ENCODE data around the gene MVB12B. TPM values are rescaled to one million over a fixed set of nuclear protein-coding genes. Genes with fewer than 3 reads are reported as not detected.
A peak's percentile ranks its signal among the peaks of the same experiment; 100 is the strongest.

Gene MVB12B
- total RNA-seq, 6 experiments from 2014 or later: 7.2 to 16.2 (median 9.1) TPM

GRCh38 chr9:126429190-126429589, 102.6 kb downstream of the MVB12B start:
- Histone ChIP-seq H3K36me3 (peaks cover 0 to 7% (median 0%) of the 10 kb centered on the region in 4 donors), H3K4me3 (no peak overlapping the region), H3K4me1 (no peaks in the 10 kb centered on the region), H3K27me3 (no peaks in the 10 kb centered on the region), H3K9me3 (no peaks in the 10 kb centered on the region), H3K27ac (no peak overlapping the region)
- TF ChIP-seq POLR2A (IDR thresholded peaks at IDR 0.05) (no peak), CTCF (IDR thresholded peaks at IDR 0.05) (no peak)
- ATAC-seq (no peak), DNase-seq (peak in 1 of 3 donors; percentile 26)
- intact Hi-C loops (cut with DNase I): no loop called here
- 89% methylated on average over 7 of the region's 8 CpGs for WGBS (ENCODE audit: insufficient coverage, low coverage, low lambda C conversion rate, missing lambda C conversion rate)

DNA sequence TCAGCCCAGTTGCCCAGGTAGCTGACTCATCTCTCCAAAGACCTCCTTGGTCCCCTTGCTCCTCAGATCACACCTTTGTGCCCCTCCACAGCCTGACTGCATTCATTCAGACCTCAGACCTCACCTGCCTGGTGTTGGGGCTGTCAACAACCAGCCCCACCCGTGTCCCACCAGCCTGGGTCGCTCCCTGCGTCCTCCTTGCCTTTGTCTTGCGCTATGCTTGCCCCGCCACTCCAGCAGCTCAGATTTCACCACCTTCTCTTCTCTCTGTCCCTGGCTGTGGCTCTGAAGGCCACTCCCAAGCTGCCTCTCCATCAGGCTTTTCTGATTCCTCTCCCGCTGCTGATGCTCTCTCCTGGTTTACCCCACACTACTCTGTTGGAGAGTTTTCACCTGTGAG, 103.5 kb downstream of the MVB12B start:
- 98% methylated on average over 6 of the region's 6 CpGs for WGBS (ENCODE audit: insufficient coverage, low coverage, low lambda C conversion rate, missing lambda C conversion rate)
- Histone ChIP-seq H3K9me3 (no peaks in the 10 kb centered on the region), H3K36me3 (peaks cover 0 to 3% (median 0%) of the 10 kb centered on the region in 4 donors), H3K4me1 (no peaks in the 10 kb centered on the region), H3K27me3 (no peaks in the 10 kb centered on the region), H3K27ac (no peak overlapping the region), H3K4me3 (no peak overlapping the region)
- TF ChIP-seq POLR2A (IDR thresholded peaks at IDR 0.05) (no peak), CTCF (IDR thresholded peaks at IDR 0.05) (no peak)
- DNase-seq (no peak), ATAC-seq (no peak)
- intact Hi-C loops (cut with DNase I): no loop called here

- Histone ChIP-seq H3K4me3 (no peak overlapping the region), H3K4me1 (no peaks in the 10 kb centered on the region), H3K36me3 (peaks cover 0 to 3% (median 1%) of the 10 kb centered on the region in 4 donors), H3K27ac (no peak overlapping the region), H3K27me3 (no peaks in the 10 kb centered on the region), H3K9me3 (no peaks in the 10 kb centered on the region)
- ATAC-seq (no peak), DNase-seq (no peak)
- TF ChIP-seq CTCF (IDR thresholded peaks at IDR 0.05) (no peak), POLR2A (IDR thresholded peaks at IDR 0.05) (no peak)
- WGBS (ENCODE audit: insufficient coverage, low coverage, low lambda C conversion rate, missing lambda C conversion rate): 83% methylated on average over 9 of the region's 11 CpGs
- intact Hi-C loops (cut with DNase I): no loop called here
Observed at GRCh38 chr9:126431077-126431742, 104.6 kb downstream of the MVB12B start.

DNA sequence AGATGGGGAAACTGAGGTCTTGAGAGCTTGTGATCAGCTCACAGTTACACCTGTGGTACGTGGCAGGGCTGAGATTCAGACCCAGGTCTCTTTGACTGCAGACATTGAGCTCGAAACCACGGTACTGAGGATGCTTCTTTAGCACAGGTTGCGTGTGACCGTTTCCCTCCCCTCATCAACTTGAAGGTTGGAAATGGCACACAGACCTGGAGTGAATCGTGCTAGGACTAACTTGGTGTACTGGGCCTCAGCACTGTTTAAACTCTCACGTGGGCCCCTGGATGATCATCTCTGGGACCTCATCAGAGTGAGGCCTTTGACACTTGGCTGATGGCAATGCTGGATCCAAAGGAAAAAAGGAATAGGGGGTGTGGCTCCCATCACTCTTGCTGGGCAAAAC, 106.0 kb downstream of the MVB12B start:
- intact Hi-C loops (cut with DNase I): no loop called here
- no peaks in the 10 kb centered on the region for H3K9me3 ChIP-seq
- 43% methylated on average over 1 of the region's 7 CpGs for WGBS (ENCODE audit: insufficient coverage, low coverage, low lambda C conversion rate, missing lambda C conversion rate)
- H3K27ac ChIP-seq: no peak overlapping the region
- DNase-seq (peak in 1 of 3 donors; percentile 24), ATAC-seq (no peak)
- no peaks in the 10 kb centered on the region for H3K4me1 ChIP-seq
- H3K27me3 ChIP-seq: no peaks in the 10 kb centered on the region
- H3K36me3 ChIP-seq: peaks cover 0 to 5% (median 2%) of the 10 kb centered on the region in 4 donors
- TF ChIP-seq CTCF (IDR thresholded peaks at IDR 0.05): no peak
- TF ChIP-seq POLR2A (IDR thresholded peaks at IDR 0.05): no peak
- no peak overlapping the region for H3K4me3 ChIP-seq
